K562 (cell line): ENCODE data around the gene DPH5.

ENCODE experiments used
- CCAR2 ChIP-seq: fragments of 200-400 bp; formaldehyde crosslinking; IDR thresholded peaks from 2 replicates; pipeline ENCODE4 v1.6.1; 2017; ENCODE audit warnings: mild to moderate bottlenecking, low read depth, low read length
- CHD1 ChIP-seq: fragments of 200-600 bp; sonication (generic); IDR thresholded peaks from one replicate; pipeline ENCODE4 v1.6.1; 2012; ENCODE audit warnings: mild to moderate bottlenecking, moderate library complexity, low read length, inconsistent platforms
- E2F5 ChIP-seq: sonication (generic); formaldehyde crosslinking; IDR thresholded peaks from 2 replicates; pipeline ENCODE4 v1.8.0; 2022; ENCODE audit warnings: mild to moderate bottlenecking, missing genetic modification reagents
- EZH2 ChIP-seq: IDR thresholded peaks from 2 replicates; pipeline ENCODE4 v1.6.1; 2012; ENCODE audit warnings: low read depth, mild to moderate bottlenecking, inconsistent platforms, low read length, borderline replicate concordance
- GABPB2 ChIP-seq: fragments of 250-450 bp; sonication (Bioruptor Pico); conservative IDR thresholded peaks from 2 replicates; pipeline ENCODE4 v1.5.1; 2021; ENCODE audit warnings: mild to moderate bottlenecking
- MAFF ChIP-seq: IDR thresholded peaks from 2 replicates; pipeline ENCODE4 v1.6.1; 2012; ENCODE audit warnings: low read length, improper control_type of control experiment
- MAX ChIP-seq: sonication (generic); formaldehyde crosslinking; IDR thresholded peaks from 2 replicates; pipeline ENCODE4 v1.9.0; 2022; ENCODE audit warnings: mild to moderate bottlenecking, missing genetic modification reagents
- NR3C1 ChIP-seq: sonication (generic); formaldehyde crosslinking; IDR thresholded peaks from 2 replicates; pipeline ENCODE4 v1.8.1; 2022; ENCODE audit warnings: missing genetic modification reagents
- TRIM28 ChIP-seq: fragments of 450-650 bp; IDR thresholded peaks from 2 replicates; pipeline ENCODE4 v1.6.1; 2017
- ZNF57 ChIP-seq: fragments of 450-650 bp; formaldehyde crosslinking; IDR thresholded peaks from 2 replicates; pipeline ENCODE4 v1.4.0; 2020; ENCODE audit warnings: mild to moderate bottlenecking, moderate library complexity
- ZNF639 ChIP-seq, 2 experiments: fragments of 200-800 bp in 1 of 2; sonication (Bioruptor generic) in 1 of 2; sonication (generic) in 1 of 2; formaldehyde crosslinking in 1 of 2; IDR thresholded peaks in 1 of 2; conservative IDR thresholded peaks in 1 of 2; 2 replicates each; pipeline versions ENCODE4 v1.5.0 to v1.6.1; 2016 to 2020; ENCODE audit warnings: missing compliant biosample characterization in 1 of 2, missing genetic modification characterization in 1 of 2, missing genetic modification reagents in 1 of 2
- ZNF740 ChIP-seq, 3 experiments: fragments of 200-800 bp in 1 of 3; sonication (Bioruptor generic) in 1 of 3; sonication (generic) in 1 of 3; formaldehyde crosslinking in 1 of 3; IDR thresholded peaks; 2 replicates each; pipeline versions ENCODE4 v1.6.1 to v1.8.0; 2016 to 2022; ENCODE audit warnings: mild to moderate bottlenecking in 2 of 3, missing compliant biosample characterization in 2 of 3, missing genetic modification characterization in 2 of 3, missing genetic modification reagents in 1 of 3

GRCh38 chr1:101059945-101060542 lies 34.5 kb upstream of the DPH5 start:
- TF ChIP-seq MAX (no peak), ZNF639 (CRISPR knock-in tag; conservative IDR thresholded peaks at IDR 0.05 in 1 of 2, IDR thresholded peaks at IDR 0.05 in 1 of 2) (no peak), GABPB2 (CRISPR knock-in tag) (no peak), NR3C1 (CRISPR knock-in tag) (no peak), MAFF (no peak), E2F5 (CRISPR knock-in tag) (no peak), EZH2 (no peak), TRIM28 (no peak), CHD1 (no peak), ZNF740 (CRISPR knock-in tag; IDR thresholded peaks at IDR 0.05) (no peak), ZNF740 (tag; IDR thresholded peaks at IDR 0.05) (no peak), ZNF57 (CRISPR knock-in tag) (no peak), CCAR2 (no peak)
